ENCODE results near the gene TMEM145.
"Not testable (repeated sequence)": the region's sequence is repeated elsewhere in the genome, so short reads cannot be mapped to it uniquely, and the experiment has no call there.

TMEM145 gene

GRCh38 chr19:42313096-42313839, at the start of gene TMEM145:
Gene TMEM145 (plus strand): TSS chr19:42313309. CDS start chr19:42313377, 68 bp downstream.
- DNase-seq: peak; percentile 68
- ATAC-seq: peak; percentile 69

- not testable (repeated sequence) for ATAC-seq, DNase-seq
These were observed 47.0 kb upstream of the TMEM145 start for GRCh38 chr19:42266105-42266504.

- ATAC-seq, DNase-seq: not testable (repeated sequence)
These were observed 46.0 kb upstream of the TMEM145 start for GRCh38 chr19:42266928-42267603.

GRCh38 chr19:42267644-42268141, 45.4 kb upstream of the TMEM145 start:
- DNase-seq: no peak
- no peak for ATAC-seq

GRCh38 chr19:42268142-42268703, 44.9 kb upstream of the TMEM145 start:
- DNase-seq: peak; percentile 98
- ATAC-seq: peak; percentile 64

GRCh38 chr19:42268704-42269477, 44.2 kb upstream of the TMEM145 start, which contains the start of gene CIC:
Gene CIC (plus strand): TSS chr19:42269252. CDS start chr19:42271784, 2,532 bp downstream.
- peak; percentile 91 for ATAC-seq
- peak; percentile 99 for DNase-seq

- DNase-seq: no peak
- no peak for ATAC-seq
These were observed 43.4 kb upstream of the TMEM145 start for GRCh38 chr19:42269478-42270345.

GRCh38 chr19:42270346-42271044, 42.6 kb upstream of the TMEM145 start:
- peak; percentile 6 for ATAC-seq
- peak; percentile 75 for DNase-seq

GRCh38 chr19:42271045-42271419, 42.1 kb upstream of the TMEM145 start:
- no peak for DNase-seq
- no peak for ATAC-seq

- DNase-seq (no peak), ATAC-seq (no peak)
These were observed 41.1 kb upstream of the TMEM145 start for GRCh38 chr19:42271861-42272534.

- no peak for DNase-seq
- no peak for ATAC-seq
These were observed 40.6 kb upstream of the TMEM145 start for GRCh38 chr19:42272535-42272897.

GRCh38 chr19:42272989-42273406, 40.1 kb upstream of the TMEM145 start:
- ATAC-seq (no peak), DNase-seq (no peak)

- no peak for ATAC-seq
- no peak for DNase-seq
These were observed 39.6 kb upstream of the TMEM145 start for GRCh38 chr19:42273407-42274064.

GRCh38 chr19:42274065-42274682, 38.9 kb upstream of the TMEM145 start:
- no peak for DNase-seq
- no peak for ATAC-seq

- ATAC-seq (no peak), DNase-seq (no peak)
These were observed 38.0 kb upstream of the TMEM145 start for GRCh38 chr19:42275103-42275502.

- DNase-seq: no peak
- no peak for ATAC-seq
These were observed 37.6 kb upstream of the TMEM145 start for GRCh38 chr19:42275517-42275916.

GRCh38 chr19:42276284-42276683, 36.8 kb upstream of the TMEM145 start:
- no peak for ATAC-seq
- no peak for DNase-seq

GRCh38 chr19:42276821-42277220, 36.3 kb upstream of the TMEM145 start:
- ATAC-seq (peak; percentile 17), DNase-seq (no peak)
